WTC11 (cell line): ENCODE measurements around the gene AARS1.

Experiments
- ESRRA ChIP-seq: sonication (generic); formaldehyde crosslinking; IDR thresholded peaks from 2 replicates; pipeline ENCODE4 v1.8.1; 2022; ENCODE audit warnings: mild to moderate bottlenecking, missing genetic modification reagents, borderline replicate concordance
- FOXJ3 ChIP-seq: sonication (generic); formaldehyde crosslinking; IDR thresholded peaks from 2 replicates; pipeline ENCODE4 v1.9.0; 2021; ENCODE audit warnings: missing genetic modification reagents, mild to moderate bottlenecking, borderline replicate concordance
- GABPB1 ChIP-seq: sonication (generic); formaldehyde crosslinking; IDR thresholded peaks from 2 replicates; pipeline ENCODE4 v1.8.1; 2023; ENCODE audit warnings: mild to moderate bottlenecking, missing genetic modification reagents
- MXD4 ChIP-seq: fragments of 250-450 bp; sonication (Bioruptor Pico); IDR thresholded peaks from 2 replicates; pipeline ENCODE4 v1.8.0; 2021; ENCODE audit warnings: mild to moderate bottlenecking, moderate library complexity, borderline replicate concordance
- NR2C2 ChIP-seq: sonication (generic); formaldehyde crosslinking; IDR thresholded peaks from 2 replicates; pipeline ENCODE4 v1.8.0; 2022; ENCODE audit warnings: mild to moderate bottlenecking, missing genetic modification reagents
- TP53 ChIP-seq: sonication (generic); formaldehyde crosslinking; IDR thresholded peaks from 2 replicates; pipeline ENCODE4 v1.8.1; 2023; ENCODE audit warnings: mild to moderate bottlenecking, missing genetic modification reagents
- TF ChIP-seq, protein P1 (sequence below): fragments of 200-600 bp; IDR thresholded peaks from 2 replicates; pipeline ENCODE4 v1.8.0; 2022; ENCODE audit warnings: antibody characterized with exemption
- TF ChIP-seq, protein P2 (sequence below): sonication (generic); formaldehyde crosslinking; IDR thresholded peaks from 2 replicates; pipeline ENCODE4 v1.8.1; 2022; ENCODE audit warnings: low read depth, mild to moderate bottlenecking, moderate library complexity, missing genetic modification reagents, borderline replicate concordance
- TF ChIP-seq, protein P3 (sequence below): sonication (generic); formaldehyde crosslinking; IDR thresholded peaks from 2 replicates; pipeline ENCODE4 v1.8.1; 2022; ENCODE audit warnings: low read depth, missing genetic modification reagents, borderline replicate concordance
- TF ChIP-seq, protein P4 (sequence below): sonication (generic); formaldehyde crosslinking; IDR thresholded peaks from 2 replicates; pipeline ENCODE4 v1.8.0; 2022; ENCODE audit warnings: mild to moderate bottlenecking, missing genetic modification reagents
- TF ChIP-seq, protein P5 (sequence below): sonication (generic); formaldehyde crosslinking; IDR thresholded peaks from 2 replicates; pipeline ENCODE4 v1.8.0; 2022; ENCODE audit warnings: mild to moderate bottlenecking, missing genetic modification reagents
- TF ChIP-seq, protein P6 (sequence below): sonication (generic); formaldehyde crosslinking; IDR thresholded peaks from 2 replicates; pipeline ENCODE4 v1.8.0; 2022; ENCODE audit warnings: mild to moderate bottlenecking, missing genetic modification reagents

DNA sequence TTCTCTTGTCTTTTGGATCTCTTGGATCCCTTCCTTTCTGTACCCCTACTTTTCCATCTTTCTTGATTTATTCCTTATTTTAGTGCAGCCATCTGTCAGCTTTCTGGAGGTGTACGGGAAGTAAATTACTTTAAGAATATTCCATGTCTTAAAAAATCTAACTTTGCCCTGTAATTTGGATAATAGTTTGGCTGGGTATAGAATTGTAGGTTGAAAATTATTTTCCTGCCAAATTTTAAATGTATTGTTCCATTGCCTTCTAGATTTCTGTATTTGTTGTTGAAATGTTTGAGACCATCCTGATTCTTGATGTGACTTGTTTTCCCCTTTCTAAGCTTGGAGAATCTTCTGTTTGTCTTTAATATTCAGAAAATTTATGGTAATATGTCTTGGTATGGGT lies 11.8 kb upstream of the AARS1 start:
- TF ChIP-seq, protein P1, sequence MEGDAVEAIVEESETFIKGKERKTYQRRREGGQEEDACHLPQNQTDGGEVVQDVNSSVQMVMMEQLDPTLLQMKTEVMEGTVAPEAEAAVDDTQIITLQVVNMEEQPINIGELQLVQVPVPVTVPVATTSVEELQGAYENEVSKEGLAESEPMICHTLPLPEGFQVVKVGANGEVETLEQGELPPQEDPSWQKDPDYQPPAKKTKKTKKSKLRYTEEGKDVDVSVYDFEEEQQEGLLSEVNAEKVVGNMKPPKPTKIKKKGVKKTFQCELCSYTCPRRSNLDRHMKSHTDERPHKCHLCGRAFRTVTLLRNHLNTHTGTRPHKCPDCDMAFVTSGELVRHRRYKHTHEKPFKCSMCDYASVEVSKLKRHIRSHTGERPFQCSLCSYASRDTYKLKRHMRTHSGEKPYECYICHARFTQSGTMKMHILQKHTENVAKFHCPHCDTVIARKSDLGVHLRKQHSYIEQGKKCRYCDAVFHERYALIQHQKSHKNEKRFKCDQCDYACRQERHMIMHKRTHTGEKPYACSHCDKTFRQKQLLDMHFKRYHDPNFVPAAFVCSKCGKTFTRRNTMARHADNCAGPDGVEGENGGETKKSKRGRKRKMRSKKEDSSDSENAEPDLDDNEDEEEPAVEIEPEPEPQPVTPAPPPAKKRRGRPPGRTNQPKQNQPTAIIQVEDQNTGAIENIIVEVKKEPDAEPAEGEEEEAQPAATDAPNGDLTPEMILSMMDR = no peak
- no peak for TF ChIP-seq ESRRA
- no peak for TF ChIP-seq NR2C2 (CRISPR knock-in tag)
- no peak for TF ChIP-seq TP53 (CRISPR knock-in tag)
- TF ChIP-seq, protein P2, sequence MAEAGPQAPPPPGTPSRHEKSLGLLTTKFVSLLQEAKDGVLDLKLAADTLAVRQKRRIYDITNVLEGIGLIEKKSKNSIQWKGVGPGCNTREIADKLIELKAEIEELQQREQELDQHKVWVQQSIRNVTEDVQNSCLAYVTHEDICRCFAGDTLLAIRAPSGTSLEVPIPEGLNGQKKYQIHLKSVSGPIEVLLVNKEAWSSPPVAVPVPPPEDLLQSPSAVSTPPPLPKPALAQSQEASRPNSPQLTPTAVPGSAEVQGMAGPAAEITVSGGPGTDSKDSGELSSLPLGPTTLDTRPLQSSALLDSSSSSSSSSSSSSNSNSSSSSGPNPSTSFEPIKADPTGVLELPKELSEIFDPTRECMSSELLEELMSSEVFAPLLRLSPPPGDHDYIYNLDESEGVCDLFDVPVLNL (CRISPR knock-in tag) = no peak
- TF ChIP-seq, protein P3, sequence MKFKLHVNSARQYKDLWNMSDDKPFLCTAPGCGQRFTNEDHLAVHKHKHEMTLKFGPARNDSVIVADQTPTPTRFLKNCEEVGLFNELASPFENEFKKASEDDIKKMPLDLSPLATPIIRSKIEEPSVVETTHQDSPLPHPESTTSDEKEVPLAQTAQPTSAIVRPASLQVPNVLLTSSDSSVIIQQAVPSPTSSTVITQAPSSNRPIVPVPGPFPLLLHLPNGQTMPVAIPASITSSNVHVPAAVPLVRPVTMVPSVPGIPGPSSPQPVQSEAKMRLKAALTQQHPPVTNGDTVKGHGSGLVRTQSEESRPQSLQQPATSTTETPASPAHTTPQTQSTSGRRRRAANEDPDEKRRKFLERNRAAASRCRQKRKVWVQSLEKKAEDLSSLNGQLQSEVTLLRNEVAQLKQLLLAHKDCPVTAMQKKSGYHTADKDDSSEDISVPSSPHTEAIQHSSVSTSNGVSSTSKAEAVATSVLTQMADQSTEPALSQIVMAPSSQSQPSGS (CRISPR knock-in tag) = no peak
- TF ChIP-seq, protein P4, sequence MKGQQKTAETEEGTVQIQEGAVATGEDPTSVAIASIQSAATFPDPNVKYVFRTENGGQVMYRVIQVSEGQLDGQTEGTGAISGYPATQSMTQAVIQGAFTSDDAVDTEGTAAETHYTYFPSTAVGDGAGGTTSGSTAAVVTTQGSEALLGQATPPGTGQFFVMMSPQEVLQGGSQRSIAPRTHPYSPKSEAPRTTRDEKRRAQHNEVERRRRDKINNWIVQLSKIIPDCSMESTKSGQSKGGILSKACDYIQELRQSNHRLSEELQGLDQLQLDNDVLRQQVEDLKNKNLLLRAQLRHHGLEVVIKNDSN = no peak
- no peak for TF ChIP-seq GABPB1 (CRISPR knock-in tag)
- TF ChIP-seq, protein P5, sequence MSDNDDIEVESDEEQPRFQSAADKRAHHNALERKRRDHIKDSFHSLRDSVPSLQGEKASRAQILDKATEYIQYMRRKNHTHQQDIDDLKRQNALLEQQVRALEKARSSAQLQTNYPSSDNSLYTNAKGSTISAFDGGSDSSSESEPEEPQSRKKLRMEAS (CRISPR knock-in tag) = no peak
- TF ChIP-seq FOXJ3 = no peak
- TF ChIP-seq MXD4 (CRISPR knock-in tag) = no peak
- TF ChIP-seq, protein P6, sequence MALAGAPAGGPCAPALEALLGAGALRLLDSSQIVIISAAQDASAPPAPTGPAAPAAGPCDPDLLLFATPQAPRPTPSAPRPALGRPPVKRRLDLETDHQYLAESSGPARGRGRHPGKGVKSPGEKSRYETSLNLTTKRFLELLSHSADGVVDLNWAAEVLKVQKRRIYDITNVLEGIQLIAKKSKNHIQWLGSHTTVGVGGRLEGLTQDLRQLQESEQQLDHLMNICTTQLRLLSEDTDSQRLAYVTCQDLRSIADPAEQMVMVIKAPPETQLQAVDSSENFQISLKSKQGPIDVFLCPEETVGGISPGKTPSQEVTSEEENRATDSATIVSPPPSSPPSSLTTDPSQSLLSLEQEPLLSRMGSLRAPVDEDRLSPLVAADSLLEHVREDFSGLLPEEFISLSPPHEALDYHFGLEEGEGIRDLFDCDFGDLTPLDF = no peak
